ENCODE measurements around the gene HRH4.

HRH4 gene

GRCh38 chr18:24446953-24447538, 13.4 kb upstream of the HRH4 start:
- Histone ChIP-seq H3K9me3 (no peaks in the 10 kb centered on the region), H3K4me1 (ENCODE audit: control insufficient read depth in 1 of 2, insufficient read depth in 1 of 2, low read depth in 1 of 2, low read length in 1 of 2) (peaks cover 0 to 7% of the 10 kb centered on the region in 2 experiments), H3K4me3 (ENCODE audit: low read depth in 1 of 2, low read length in 1 of 2) (no peak overlapping the region), H3K27ac (no peak overlapping the region), H3K36me3 (peaks cover 30% of the 10 kb centered on the region), H3K27me3 (no peaks in the 10 kb centered on the region)
- TF ChIP-seq, protein P1, sequence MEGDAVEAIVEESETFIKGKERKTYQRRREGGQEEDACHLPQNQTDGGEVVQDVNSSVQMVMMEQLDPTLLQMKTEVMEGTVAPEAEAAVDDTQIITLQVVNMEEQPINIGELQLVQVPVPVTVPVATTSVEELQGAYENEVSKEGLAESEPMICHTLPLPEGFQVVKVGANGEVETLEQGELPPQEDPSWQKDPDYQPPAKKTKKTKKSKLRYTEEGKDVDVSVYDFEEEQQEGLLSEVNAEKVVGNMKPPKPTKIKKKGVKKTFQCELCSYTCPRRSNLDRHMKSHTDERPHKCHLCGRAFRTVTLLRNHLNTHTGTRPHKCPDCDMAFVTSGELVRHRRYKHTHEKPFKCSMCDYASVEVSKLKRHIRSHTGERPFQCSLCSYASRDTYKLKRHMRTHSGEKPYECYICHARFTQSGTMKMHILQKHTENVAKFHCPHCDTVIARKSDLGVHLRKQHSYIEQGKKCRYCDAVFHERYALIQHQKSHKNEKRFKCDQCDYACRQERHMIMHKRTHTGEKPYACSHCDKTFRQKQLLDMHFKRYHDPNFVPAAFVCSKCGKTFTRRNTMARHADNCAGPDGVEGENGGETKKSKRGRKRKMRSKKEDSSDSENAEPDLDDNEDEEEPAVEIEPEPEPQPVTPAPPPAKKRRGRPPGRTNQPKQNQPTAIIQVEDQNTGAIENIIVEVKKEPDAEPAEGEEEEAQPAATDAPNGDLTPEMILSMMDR (IDR thresholded peaks at IDR 0.05) = no peak

- Histone ChIP-seq H3K27ac (no peak overlapping the region), H3K36me3 (peaks cover 27% of the 10 kb centered on the region), H3K27me3 (no peaks in the 10 kb centered on the region)
Observed at GRCh38 chr18:24447961-24448360, 12.5 kb upstream of the HRH4 start.

GRCh38 chr18:24456549-24456948, 3.9 kb upstream of the HRH4 start:
- TF ChIP-seq, protein P1 (IDR thresholded peaks at IDR 0.05) = no peak
- H3K27me3 ChIP-seq = no peaks in the 10 kb centered on the region
- H3K27ac ChIP-seq = no peak overlapping the region
- H3K4me1 ChIP-seq (ENCODE audit: control insufficient read depth in 1 of 2, insufficient read depth in 1 of 2, low read depth in 1 of 2, low read length in 1 of 2) = peaks cover 21 to 23% of the 10 kb centered on the region in 2 experiments
- no peak overlapping the region for H3K4me3 ChIP-seq (ENCODE audit: low read depth in 1 of 2, low read length in 1 of 2)
- peaks cover under 1% of the 10 kb centered on the region for H3K36me3 ChIP-seq
- H3K9me3 ChIP-seq = no peaks in the 10 kb centered on the region

More at GRCh38 chr18:24447961-24448360, 12.5 kb upstream of the HRH4 start:
- H3K4me3 ChIP-seq (ENCODE audit: low read depth in 1 of 2, low read length in 1 of 2) = no peak overlapping the region
- TF ChIP-seq, protein P1 (IDR thresholded peaks at IDR 0.05) = no peak
- H3K4me1 ChIP-seq (ENCODE audit: control insufficient read depth in 1 of 2, insufficient read depth in 1 of 2, low read depth in 1 of 2, low read length in 1 of 2) = peaks cover 0 to 7% of the 10 kb centered on the region in 2 experiments
- H3K9me3 ChIP-seq = no peaks in the 10 kb centered on the region

DNA sequence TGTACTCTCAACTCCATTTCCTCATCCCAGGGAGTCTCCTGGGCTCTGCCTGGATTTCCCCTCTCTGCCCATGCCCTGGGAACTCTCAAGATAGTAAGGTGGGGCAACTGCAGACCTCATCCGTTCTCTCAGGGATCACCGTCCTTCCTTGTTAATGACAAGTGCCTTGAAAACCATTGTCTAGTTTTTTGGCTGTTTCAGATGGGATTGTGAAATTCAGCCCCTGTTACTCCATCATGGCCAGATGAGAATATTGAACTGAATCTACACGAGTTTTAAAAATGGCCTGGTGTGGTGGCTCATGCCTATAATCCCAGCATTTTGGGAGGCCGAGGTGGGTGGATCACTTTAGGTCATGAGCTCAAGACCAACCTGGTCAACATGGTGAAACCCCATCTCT, 665 bp upstream of the HRH4 start:
- no peaks in the 10 kb centered on the region for H3K27me3 ChIP-seq
- H3K4me3 ChIP-seq (ENCODE audit: low read depth in 1 of 2, low read length in 1 of 2) = no peak overlapping the region
- peak overlapping the region; percentile 84 for H3K27ac ChIP-seq
- peaks cover 49 to 54% of the 10 kb centered on the region in 2 experiments for H3K4me1 ChIP-seq (ENCODE audit: control insufficient read depth in 1 of 2, insufficient read depth in 1 of 2, low read depth in 1 of 2, low read length in 1 of 2)
- TF ChIP-seq, protein P1 (IDR thresholded peaks at IDR 0.05) = no peak
- no peaks in the 10 kb centered on the region for H3K9me3 ChIP-seq
- no peaks in the 10 kb centered on the region for H3K36me3 ChIP-seq

DNA sequence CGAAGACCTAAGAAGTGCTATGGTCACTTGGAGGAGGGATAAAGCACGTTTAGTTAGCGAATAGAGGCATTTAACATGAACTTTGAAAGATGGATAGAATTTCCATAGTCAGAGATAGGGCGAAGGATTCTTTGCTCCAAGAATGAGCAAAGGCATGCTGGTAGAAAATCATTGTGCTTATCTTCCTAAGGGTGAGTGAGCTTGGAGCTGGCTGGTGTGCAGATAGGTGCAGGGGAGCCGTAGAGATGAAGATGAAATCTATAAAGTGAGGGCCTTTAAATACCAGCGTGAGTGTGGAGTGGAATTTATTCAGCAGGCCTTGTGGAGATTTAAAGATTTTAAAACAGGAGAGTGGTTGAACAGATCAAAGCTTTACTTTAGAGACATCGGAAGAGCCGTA, 1.6 kb downstream of the HRH4 start:
- H3K4me3 ChIP-seq (ENCODE audit: low read depth in 1 of 2, low read length in 1 of 2) = peak overlapping the region; percentile 55 to 58
- TF ChIP-seq, protein P1 (IDR thresholded peaks at IDR 0.05) = no peak
- H3K27ac ChIP-seq = peak overlapping the region; percentile 84
- no peaks in the 10 kb centered on the region for H3K27me3 ChIP-seq
- peaks cover 72 to 76% of the 10 kb centered on the region in 2 experiments for H3K4me1 ChIP-seq (ENCODE audit: control insufficient read depth in 1 of 2, insufficient read depth in 1 of 2, low read depth in 1 of 2, low read length in 1 of 2)
- H3K9me3 ChIP-seq = no peaks in the 10 kb centered on the region
- no peaks in the 10 kb centered on the region for H3K36me3 ChIP-seq
